Fibroblast of peridontal ligament (primary cell): ENCODE results near the gene SPP2.

ENCODE experiments used
- DNase-seq: peaks from one replicate; pipeline ENCODE4 v3.0.0-alpha.2; 2010; ENCODE audit errors: extremely low read depth

SPP2 gene, protein sequence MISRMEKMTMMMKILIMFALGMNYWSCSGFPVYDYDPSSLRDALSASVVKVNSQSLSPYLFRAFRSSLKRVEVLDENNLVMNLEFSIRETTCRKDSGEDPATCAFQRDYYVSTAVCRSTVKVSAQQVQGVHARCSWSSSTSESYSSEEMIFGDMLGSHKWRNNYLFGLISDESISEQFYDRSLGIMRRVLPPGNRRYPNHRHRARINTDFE

DNA sequence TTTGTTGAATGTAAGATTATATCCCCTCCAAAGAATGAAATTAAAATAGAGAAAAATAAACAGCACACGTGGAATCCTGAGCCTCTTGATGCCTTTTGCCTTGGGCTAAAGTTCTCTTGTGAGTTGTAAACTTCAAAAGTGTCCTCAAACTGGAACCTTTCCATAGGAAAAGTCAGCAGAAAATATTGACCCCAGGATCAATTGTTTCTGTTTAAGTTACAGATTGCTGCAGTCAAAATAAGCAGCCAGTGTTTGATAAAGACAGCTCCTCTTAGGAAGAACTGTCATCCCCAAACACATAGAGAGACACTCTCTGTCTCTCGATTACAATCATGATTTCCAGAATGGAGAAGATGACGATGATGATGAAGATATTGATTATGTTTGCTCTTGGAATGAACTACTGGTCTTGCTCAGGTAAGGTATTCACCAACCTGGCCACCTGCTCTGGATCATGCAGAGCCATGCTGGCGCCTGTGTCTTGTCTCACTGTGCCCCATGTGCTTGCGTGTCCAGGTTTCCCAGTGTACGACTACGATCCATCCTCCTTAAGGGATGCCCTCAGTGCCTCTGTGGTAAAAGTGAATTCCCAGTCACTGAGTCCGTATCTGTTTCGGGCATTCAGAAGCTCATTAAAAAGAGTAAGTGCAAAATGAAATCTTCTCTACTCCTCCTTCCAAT, at the start of gene SPP2:
TSS of gene SPP2 (plus strand) at position 248 of the 681 bp plus-strand sequence. CDS start at position 333, 85 bp downstream.
- DNase-seq: no peak

DNA sequence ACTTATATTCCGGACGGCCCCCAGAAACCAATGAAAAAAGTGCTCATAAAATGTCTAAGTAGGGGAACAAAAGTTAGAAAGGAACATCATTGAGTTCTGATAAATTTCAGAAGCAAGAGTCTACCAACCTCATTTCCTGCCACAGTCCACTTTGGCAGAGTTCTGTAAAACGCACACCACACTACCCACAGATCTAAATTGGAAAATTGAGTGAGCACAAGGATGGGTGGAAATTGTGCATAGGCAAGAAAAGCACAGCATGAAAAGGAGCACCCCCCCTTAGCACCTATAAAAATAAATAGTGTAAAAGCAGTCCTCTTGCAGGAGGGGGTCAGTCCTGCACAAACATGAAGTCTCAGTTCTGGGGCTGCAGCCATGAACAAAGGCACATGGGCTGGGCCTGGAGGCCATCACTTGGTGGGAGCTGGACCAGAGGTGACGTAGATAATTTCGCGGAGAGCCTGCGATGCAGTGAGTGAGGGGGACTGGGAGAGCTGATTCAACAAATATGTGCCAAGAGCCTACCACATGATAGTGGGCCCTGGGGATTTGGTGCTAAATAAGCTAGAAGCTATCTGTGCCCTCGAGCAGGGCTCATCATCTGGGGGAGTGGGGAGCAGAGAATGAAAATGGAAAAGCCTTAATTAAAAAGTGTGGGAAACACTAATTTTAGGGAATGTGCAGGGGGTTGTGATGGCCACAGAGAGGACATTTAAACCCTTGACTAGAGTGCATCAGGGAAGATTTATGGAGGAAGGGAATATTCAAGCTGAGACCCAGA, 48.9 kb upstream of the SPP2 start:
- no peak for DNase-seq

DNA sequence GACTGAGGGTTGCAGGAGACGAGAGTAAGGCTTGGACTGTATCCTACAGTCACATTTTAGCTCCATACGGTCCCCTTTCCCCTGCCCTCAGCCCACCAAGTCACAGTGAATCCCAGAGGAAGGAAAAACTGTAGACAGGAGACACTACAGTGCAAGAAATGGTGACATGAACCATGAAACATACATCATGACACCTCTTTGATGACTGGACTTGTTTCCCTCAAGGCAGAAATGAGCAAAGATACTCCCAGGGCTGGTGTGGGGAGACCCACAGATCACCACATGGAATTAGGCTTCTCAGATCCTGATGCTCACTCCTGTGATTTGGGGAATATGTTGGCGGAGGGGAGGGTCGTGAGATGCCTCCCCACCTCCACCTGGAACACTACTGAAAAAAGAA, 48.2 kb upstream of the SPP2 start:
- no peak for DNase-seq

GRCh38 chr2:234003972-234004617, 46.4 kb upstream of the SPP2 start:
- peak; percentile 98 for DNase-seq

GRCh38 chr2:234005126-234005525, 45.4 kb upstream of the SPP2 start:
- no peak for DNase-seq

DNA sequence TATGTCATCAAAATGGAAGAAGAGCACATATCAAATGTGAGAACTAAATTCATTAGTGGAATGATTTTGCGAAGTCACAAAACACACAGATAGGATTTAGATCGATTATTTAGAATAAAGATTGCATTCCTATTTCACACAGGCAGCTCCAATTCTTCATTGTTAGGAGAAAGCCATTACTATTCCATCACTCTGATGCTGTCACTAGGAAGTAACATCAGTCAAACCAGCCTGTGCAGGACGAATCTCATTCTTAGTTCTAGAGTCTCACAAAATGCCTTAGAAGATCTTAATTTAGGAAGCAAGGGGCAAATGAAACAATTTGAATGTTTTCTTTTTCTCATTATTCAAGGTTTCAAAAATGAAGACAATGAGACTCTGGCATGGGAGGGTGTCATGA, 44.0 kb upstream of the SPP2 start:
- DNase-seq: no peak

GRCh38 chr2:234014427-234014826, 36.1 kb upstream of the SPP2 start:
- no peak for DNase-seq

- DNase-seq: no peak
Observed at GRCh38 chr2:234015861-234016260, 34.6 kb upstream of the SPP2 start.

DNA sequence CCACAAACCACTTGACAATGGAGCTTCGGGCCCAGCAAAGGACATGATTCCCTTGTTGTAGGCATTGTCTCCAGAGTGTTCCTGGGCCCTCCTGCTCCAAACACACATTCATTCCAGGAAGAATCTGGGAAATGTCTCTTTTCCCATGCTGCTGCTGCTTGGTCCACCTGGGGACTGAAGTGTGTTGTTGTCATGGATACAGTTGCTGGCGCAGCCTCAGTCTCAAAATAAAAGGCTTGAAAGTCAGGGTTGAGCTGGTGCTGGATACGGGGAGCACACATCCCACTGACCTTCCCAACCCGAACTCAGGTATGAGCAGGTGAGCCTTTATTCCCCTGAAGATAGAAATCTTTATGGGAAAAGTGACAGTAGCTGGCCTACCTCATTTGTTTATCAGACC, 30.6 kb upstream of the SPP2 start:
- no peak for DNase-seq

GRCh38 chr2:234020332-234020731, 30.2 kb upstream of the SPP2 start:
- DNase-seq: no peak

DNA sequence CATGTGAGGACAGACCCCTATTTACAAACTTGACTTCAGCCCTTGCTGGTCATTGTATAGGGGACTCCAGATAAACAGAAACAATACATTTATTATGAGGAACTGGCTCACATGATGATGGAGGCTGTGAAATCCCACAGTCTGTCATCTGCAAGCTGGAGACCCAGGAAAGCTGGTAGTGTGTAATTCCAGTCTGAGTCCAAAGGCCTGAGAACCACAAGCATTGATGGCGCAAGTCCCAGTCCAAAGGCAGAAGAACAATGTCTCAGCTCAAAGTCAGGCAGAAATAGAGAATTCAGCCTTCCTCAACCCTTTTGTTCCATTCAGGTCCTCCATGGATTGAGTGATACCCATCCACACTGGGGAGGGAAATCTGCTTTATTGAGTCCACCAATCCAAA, 28.1 kb upstream of the SPP2 start:
- DNase-seq: peak; percentile 33

DNA sequence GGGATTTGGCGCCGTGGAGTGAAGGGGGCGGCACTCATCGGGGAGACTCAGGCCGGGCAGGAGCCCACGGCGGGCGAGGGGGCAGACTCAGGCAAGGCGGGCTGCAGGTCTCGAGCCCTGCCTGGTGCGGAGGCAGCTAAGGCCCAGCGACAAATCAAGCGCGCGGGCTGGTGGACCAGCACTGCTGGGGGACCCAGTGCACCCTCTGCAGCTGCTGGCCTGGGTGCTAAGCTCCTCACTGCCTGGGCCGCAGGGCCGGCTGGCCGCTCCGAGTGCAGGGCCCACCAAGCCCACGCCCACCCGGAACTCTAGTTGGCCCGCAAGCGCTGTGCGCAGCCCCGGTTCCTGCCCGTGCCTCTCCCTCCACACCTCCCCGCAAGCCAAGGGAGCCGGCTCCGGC, 26.2 kb upstream of the SPP2 start:
- no peak for DNase-seq

DNA sequence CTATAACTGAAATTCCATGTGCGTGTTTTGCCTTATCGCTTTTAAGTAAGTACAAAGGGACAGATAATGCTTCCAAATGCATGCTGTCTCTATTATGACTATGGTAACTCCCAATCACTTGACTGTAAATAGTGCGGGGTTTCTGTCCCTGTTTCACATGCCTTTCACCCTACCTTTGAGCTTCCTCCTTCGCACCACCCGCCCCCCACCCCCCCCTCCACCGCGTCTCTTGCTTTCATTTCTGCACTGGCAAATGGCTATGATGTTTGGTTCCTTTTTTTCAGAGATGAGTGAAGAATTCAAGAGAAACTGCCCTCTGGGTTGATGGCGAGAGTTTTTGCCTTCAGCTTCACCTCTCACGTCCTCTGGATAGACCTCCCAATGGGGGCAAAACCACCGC, 25.0 kb upstream of the SPP2 start:
- no peak for DNase-seq

GRCh38 chr2:234025891-234026401, 24.6 kb upstream of the SPP2 start:
- peak; percentile 54 for DNase-seq

- DNase-seq: no peak
Observed at GRCh38 chr2:234026693-234027254, 23.7 kb upstream of the SPP2 start.

DNA sequence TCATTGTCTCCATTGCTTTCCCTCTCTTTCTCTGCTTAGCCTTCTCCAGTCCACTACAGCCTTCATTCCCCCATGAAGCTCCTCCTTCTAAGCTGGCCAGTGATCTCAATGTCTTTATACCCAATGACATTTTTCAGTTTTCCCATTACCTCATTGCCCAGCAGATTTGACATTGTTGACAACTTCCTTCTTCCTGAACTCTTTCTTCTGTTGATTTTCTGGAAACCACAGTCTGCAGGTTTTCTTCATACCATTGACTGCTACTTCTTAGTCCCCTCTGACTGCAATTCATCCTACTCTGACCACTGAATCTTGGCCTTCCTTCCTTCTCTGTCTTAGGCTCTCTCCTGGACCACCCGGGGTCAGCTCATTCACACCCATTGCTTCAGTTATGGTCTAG, 22.9 kb upstream of the SPP2 start:
- no peak for DNase-seq

DNA sequence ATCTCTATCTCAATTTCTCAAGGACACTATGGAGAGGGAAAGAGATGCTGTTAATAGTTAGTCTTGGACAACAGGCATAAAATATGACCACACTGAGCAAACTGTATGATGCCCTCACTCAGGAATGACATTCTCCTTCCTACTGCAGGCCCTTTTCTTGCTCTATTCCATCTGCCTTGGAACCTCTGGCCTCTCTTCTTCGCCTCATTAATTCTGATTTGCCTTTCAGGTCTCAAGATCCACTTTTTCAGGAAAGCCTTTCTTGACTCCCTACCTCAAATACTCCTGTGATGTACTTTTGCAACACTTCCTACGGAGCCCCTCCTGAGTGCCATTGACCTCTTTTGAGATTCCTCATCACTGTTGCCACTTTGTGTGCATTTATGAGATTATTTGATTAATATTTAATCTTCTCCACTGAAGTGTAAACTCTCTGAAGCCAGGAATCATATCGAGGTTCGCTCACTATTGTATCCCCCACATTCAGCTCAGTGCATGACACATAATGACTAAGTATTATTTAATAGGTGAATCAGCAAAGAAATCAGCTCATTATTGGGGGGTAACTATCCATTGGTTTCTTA, 21.3 kb upstream of the SPP2 start:
- DNase-seq: peak; percentile 19

- peak; percentile 53 for DNase-seq
Observed at GRCh38 chr2:234031207-234031606, 19.3 kb upstream of the SPP2 start.

DNA sequence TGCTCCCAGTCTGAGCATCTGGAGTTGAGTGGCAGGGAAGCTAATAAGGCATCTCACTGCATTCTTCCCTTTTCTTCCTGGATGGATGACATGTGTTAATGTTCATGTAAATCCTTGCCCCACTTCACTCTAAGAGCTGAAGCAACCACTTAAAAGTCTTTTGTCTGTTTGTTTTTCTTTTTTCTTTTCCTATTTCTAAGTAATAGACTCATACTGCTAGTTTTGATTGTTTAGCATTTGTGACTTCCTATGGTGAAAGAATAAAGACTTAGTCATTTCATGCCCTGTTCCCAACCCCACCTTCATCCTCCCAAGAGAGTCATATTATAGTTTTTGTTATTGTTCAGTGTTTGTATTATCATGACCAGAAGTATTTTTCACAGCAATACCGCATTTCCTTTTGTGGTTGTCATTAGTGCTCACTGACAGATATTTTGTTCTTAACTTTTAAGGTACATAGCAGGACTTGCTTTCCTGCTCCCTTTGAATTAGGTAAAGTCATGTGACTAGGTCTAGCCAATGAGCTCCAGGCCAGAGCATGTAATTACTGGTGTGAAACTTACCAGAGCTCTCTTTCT, 18.1 kb upstream of the SPP2 start:
- peak; percentile 86 for DNase-seq

DNA sequence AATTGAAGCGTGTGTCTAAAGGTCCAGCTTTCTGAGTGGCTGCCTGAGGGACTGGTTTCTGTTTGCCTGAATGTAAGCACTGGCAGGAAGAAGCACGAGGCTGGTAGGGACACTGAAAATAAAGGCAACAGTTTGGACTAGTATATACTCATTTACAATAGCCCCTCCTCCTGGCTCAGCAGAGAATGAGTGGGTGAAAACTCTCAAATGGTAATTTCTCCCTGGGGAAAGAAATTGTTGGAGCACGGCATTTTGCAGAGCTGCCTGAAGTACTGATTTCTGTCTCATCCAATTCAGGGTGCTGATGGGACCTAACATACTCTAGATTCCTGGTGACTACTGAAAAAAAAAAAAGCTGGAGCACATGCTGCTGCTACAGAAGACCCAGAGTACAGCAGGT, 17.3 kb upstream of the SPP2 start:
- DNase-seq: no peak

DNA sequence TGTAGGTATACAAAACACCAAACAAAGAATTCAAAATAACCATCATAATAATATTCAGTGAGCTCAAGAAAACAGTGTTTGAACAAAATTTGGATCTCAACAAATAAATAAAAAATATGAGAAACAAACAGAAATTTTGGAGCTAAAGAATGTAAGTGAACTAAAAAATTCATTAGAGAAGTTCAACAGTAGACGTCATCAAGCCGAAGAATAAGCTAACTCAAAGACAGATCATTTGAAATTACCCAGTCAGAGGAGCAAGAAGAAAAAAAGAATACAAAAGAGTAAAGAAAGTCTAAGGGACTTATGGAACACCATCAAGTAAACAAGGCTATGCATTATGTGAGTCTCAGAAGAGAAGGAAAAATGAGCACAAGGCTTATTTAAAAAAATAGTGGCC, 16.6 kb upstream of the SPP2 start:
- DNase-seq: no peak
